ENCODE measurements around the gene SAMM50. TPM values are rescaled to one million over a fixed set of nuclear protein-coding genes. Genes with fewer than 3 reads are reported as not detected.

SAMM50 gene
- total and polyA plus RNA-seq, 10 of the 15 experiments (the other 5 are each of a cell fraction or from before 2014, with no cell fraction given) = 38.2 to 126 (median 62.4) TPM

DNA sequence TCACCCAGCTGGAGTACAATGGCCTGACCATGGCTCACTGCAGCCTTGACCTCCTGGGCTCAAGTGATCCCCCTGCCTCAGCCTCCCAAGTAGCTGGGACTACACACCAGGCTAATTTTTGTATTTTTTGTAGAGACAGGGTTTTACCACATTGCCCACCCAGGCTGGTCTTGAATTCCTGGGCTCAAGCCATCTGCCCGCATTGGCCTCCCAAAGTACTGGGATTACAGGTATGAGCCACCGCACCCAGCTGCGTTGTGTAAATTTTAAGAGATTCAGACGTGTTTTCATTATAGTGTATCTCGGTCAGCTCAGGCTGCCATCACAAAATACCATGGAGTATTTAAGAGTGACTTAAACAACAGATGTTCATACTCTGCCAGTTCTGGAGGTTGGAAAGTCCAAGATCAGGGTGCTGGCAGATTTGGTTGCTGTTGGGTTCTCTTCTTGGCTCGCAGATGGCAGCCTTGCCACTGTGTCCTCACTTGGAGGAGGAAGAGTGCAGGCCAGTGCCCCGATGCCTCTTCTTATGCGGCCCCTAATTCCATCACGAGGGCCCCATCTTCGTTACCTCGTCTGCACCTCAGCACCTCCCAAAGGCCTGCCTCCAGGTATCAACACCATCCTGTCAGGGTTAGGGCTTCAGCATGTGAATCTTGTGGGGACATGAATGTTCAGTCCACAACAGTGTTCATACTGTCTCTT lies 36.2 kb downstream of the SAMM50 start:
- DNase-seq (ENCODE audit: low read depth, low spot score) (no peak), FAIRE-seq (no peak), ATAC-seq (no peak)
- POLR2A ChIA-PET = no interaction called here
- Histone ChIP-seq H3K79me2 (ENCODE audit: control insufficient read depth, insufficient read depth, low read length) (peaks cover 4% of the 10 kb centered on the region), H3K27ac (ENCODE audit: control insufficient read depth, insufficient read depth) (no peak overlapping the region), H2AFZ (ENCODE audit: control insufficient read depth, low read depth, low read length) (no peak overlapping the region), H3K9me3 (replicated peaks; ENCODE audit: control insufficient read depth, insufficient read depth, low read length) (no peaks in the 10 kb centered on the region), H4K20me1 (ENCODE audit: control insufficient read depth, insufficient read depth) (no peaks in the 10 kb centered on the region; the same call in 1 of the 2 replicates), H3K9ac (ENCODE audit: control insufficient read depth, insufficient read depth, low read length) (no peak overlapping the region), H3K27me3 (replicated peaks in 1 of 2; ENCODE audit: control insufficient read depth in 2 of 2, insufficient read depth in 2 of 2, low read length in 1 of 2) (no peaks in the 10 kb centered on the region), H3K4me2 (ENCODE audit: control insufficient read depth, insufficient read depth) (no peak overlapping the region), H3K4me1 (ENCODE audit: control insufficient read depth, insufficient read depth, low read length) (peaks cover 10% of the 10 kb centered on the region), H3K36me3 (ENCODE audit: control insufficient read depth in 2 of 2, insufficient read depth in 2 of 2, low read length in 1 of 2) (peaks cover 19 to 31% of the 10 kb centered on the region in 2 experiments; a peak in 3 of 4 replicates), H3K4me3 (no peak overlapping the region)
- RAD21 ChIA-PET (ENCODE audit: unreplicated experiment) = interaction anchor here (7.5 kb wide), 1 partner anchor 94 kb away, joined by 185 read pairs; no protein-coding TSS in a partner anchor
- no TSS peak for BruUV-seq (replicated peaks)
- intact Hi-C loops (cut with micrococcal nuclease; ENCODE audit: unreplicated experiment) = loop anchor here (2.0 to 5.0 kb wide), 2 partner anchors 76 to 635 kb away; no protein-coding TSS in a partner anchor
- SMC1A ChIA-PET (ENCODE audit: uncharacterized antibody, unreplicated experiment) = interaction anchor here (3.5 kb wide), 1 partner anchor 95 kb away, joined by 22 read pairs; no protein-coding TSS in a partner anchor
- CTCF ChIA-PET = interaction anchor here (5.2 to 11.6 kb wide), 2 partner anchors 33 to 94 kb away, joined by 74 to 499 read pairs; partner anchors contain the start of gene PARVB
- 90% methylated on average over 11 of the region's 11 CpGs for WGBS (ENCODE audit: insufficient coverage, insufficient replicate concordance, low lambda C conversion rate, missing lambda C conversion rate)
- in situ Hi-C loops (cut with MboI) = loop anchor here (5.0 kb wide), 1 partner anchor 576 kb away; no protein-coding TSS in a partner anchor
- TF ChIP-seq CHD2 (IDR thresholded peaks at IDR 0.05; ENCODE audit: borderline replicate concordance, low read depth, low read length) = no peak
- no peak for TF ChIP-seq PAX8 (IDR thresholded peaks at IDR 0.05)
- no peak for TF ChIP-seq ZNF274 (IDR thresholded peaks at IDR 0.05; ENCODE audit: insufficient read depth, insufficient read length)
- TF ChIP-seq, protein P1, sequence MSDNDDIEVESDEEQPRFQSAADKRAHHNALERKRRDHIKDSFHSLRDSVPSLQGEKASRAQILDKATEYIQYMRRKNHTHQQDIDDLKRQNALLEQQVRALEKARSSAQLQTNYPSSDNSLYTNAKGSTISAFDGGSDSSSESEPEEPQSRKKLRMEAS (IDR thresholded peaks at IDR 0.05; ENCODE audit: low read depth, low read length) = no peak
- no peak for TF ChIP-seq NR2C1 (IDR thresholded peaks at IDR 0.05)
- no peak for TF ChIP-seq STAT1 (conservative IDR thresholded peaks at IDR 0.05)
- TF ChIP-seq TBL1XR1 (IDR thresholded peaks at IDR 0.05; ENCODE audit: low read depth, low read length) = no peak
- TF ChIP-seq, protein P2, sequence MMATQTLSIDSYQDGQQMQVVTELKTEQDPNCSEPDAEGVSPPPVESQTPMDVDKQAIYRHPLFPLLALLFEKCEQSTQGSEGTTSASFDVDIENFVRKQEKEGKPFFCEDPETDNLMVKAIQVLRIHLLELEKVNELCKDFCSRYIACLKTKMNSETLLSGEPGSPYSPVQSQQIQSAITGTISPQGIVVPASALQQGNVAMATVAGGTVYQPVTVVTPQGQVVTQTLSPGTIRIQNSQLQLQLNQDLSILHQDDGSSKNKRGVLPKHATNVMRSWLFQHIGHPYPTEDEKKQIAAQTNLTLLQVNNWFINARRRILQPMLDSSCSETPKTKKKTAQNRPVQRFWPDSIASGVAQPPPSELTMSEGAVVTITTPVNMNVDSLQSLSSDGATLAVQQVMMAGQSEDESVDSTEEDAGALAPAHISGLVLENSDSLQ (IDR thresholded peaks at IDR 0.05) = no peak
- TF ChIP-seq ZNF207 (IDR thresholded peaks at IDR 0.05; ENCODE audit: borderline replicate concordance) = no peak
- TF ChIP-seq CHD4 (IDR thresholded peaks at IDR 0.05) = no peak
- TF ChIP-seq, protein P3, sequence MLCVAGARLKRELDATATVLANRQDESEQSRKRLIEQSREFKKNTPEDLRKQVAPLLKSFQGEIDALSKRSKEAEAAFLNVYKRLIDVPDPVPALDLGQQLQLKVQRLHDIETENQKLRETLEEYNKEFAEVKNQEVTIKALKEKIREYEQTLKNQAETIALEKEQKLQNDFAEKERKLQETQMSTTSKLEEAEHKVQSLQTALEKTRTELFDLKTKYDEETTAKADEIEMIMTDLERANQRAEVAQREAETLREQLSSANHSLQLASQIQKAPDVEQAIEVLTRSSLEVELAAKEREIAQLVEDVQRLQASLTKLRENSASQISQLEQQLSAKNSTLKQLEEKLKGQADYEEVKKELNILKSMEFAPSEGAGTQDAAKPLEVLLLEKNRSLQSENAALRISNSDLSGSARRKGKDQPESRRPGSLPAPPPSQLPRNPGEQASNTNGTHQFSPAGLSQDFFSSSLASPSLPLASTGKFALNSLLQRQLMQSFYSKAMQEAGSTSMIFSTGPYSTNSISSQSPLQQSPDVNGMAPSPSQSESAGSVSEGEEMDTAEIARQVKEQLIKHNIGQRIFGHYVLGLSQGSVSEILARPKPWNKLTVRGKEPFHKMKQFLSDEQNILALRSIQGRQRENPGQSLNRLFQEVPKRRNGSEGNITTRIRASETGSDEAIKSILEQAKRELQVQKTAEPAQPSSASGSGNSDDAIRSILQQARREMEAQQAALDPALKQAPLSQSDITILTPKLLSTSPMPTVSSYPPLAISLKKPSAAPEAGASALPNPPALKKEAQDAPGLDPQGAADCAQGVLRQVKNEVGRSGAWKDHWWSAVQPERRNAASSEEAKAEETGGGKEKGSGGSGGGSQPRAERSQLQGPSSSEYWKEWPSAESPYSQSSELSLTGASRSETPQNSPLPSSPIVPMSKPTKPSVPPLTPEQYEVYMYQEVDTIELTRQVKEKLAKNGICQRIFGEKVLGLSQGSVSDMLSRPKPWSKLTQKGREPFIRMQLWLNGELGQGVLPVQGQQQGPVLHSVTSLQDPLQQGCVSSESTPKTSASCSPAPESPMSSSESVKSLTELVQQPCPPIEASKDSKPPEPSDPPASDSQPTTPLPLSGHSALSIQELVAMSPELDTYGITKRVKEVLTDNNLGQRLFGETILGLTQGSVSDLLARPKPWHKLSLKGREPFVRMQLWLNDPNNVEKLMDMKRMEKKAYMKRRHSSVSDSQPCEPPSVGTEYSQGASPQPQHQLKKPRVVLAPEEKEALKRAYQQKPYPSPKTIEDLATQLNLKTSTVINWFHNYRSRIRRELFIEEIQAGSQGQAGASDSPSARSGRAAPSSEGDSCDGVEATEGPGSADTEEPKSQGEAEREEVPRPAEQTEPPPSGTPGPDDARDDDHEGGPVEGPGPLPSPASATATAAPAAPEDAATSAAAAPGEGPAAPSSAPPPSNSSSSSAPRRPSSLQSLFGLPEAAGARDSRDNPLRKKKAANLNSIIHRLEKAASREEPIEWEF (IDR thresholded peaks at IDR 0.05; ENCODE audit: insufficient replicate concordance, low read depth, low read length) = no peak
- TF ChIP-seq MEF2B (IDR thresholded peaks at IDR 0.05; ENCODE audit: partially characterized antibody, poor library complexity, severe bottlenecking) = no peak
- TF ChIP-seq TARDBP (IDR thresholded peaks at IDR 0.05; ENCODE audit: borderline replicate concordance) = no peak

Measured in GM12878 (cell line).